ENCODE data around the gene CD300LD. TPM values are rescaled to one million over a fixed set of nuclear protein-coding genes. Genes with fewer than 3 reads are reported as not detected.

The CD300LD gene
- total and polyA plus RNA-seq, 2 of the 8 experiments (the other 6 are each of a cell fraction or from before 2014, with no cell fraction given), result not detected

DNA sequence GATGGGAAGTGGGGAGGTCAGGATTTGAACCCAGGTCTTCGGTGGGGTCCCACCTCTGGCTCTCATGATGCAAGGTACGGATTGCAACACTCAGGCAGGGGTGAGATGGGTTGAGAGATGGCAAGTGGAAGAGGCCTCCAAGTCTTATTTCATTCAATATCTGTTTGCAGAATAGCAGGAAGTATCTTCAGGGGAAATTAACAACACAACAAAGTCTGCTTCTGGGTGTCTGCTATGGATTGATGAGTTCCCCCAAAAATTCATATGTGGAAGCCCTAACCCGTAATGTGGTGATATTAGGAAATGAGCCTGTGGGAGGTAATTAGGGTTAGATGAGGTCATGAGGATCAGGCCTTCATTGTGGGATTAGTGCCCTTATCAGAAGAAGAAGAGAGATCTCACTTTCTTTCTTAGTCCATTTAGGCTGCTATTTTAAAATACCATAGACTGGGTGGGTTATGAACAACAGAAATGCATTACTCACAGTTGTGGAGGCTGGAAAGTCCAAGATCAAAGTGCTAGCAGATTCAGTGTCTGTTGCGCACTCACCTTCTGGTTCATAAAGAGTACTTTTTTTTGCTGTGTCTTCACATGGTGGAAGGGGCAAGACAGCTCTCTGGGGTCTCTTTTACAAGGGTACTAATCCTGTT is 20.3 kb downstream of the CD300LD start (continued):
- TF ChIP-seq CTCF (IDR thresholded peaks at IDR 0.05; ENCODE audit: control extremely low read depth in 1 of 3, insufficient read depth in 1 of 3, low read depth in 1 of 3, low read length in 3 of 3) (no peak), TBP (IDR thresholded peaks at IDR 0.05; ENCODE audit: low read depth, low read length) (no peak), SP2 (IDR thresholded peaks at IDR 0.05; ENCODE audit: low read length) (no peak), CBX5 (IDR thresholded peaks at IDR 0.05; ENCODE audit: low read depth, low read length) (no peak), KDM5A (IDR thresholded peaks at IDR 0.05; ENCODE audit: low read length) (no peak), HDAC6 (IDR thresholded peaks at IDR 0.05; ENCODE audit: low read depth, low read length) (no peak)

Data from H1 (cell line).